Osteoblast (primary cell): Measurements from ENCODE around the gene DLG2. TPM values are rescaled to one million over a fixed set of nuclear protein-coding genes. Genes with fewer than 3 reads are reported as not detected.

Source experiments
- DNase-seq: peaks from one replicate; pipeline ENCODE4 v3.0.0; 2011; ENCODE audit warnings: low spot score, mixed read lengths; ENCODE audit not compliant: insufficient read length; ENCODE audit errors: missing footprints
- H2AFZ ChIP-seq: 2 replicates; pipeline ENCODE4 v1.6.0; 2011; ENCODE audit warnings: mild to moderate bottlenecking, low read length
- H3K27ac ChIP-seq: 2 replicates; pipeline ENCODE4 v1.5.1; 2011; ENCODE audit warnings: mild to moderate bottlenecking, low read depth, low read length, moderate library complexity
- H3K27me3 ChIP-seq: 2 replicates; pipeline ENCODE4 v1.6.0; 2012; ENCODE audit warnings: mild to moderate bottlenecking, control low read depth, inconsistent platforms, low read length, moderate library complexity; ENCODE audit not compliant: insufficient read depth
- H3K36me3 ChIP-seq: 2 replicates; pipeline ENCODE4 v1.5.1; 2011; ENCODE audit warnings: mild to moderate bottlenecking, low read length, control low read depth, moderate library complexity; ENCODE audit not compliant: insufficient read depth
- H3K4me1 ChIP-seq: 2 replicates; pipeline ENCODE4 v1.5.1; 2011; ENCODE audit warnings: mild to moderate bottlenecking, low read length, control low read depth, moderate library complexity; ENCODE audit not compliant: insufficient read depth
- H3K4me2 ChIP-seq: 2 replicates; pipeline ENCODE4 v1.6.0; 2011; ENCODE audit warnings: mild to moderate bottlenecking, low read length; ENCODE audit not compliant: insufficient read depth
- H3K4me3 ChIP-seq: fragments of 200-600 bp; sonication (generic); 3 replicates; pipeline ENCODE4 v1.5.1; 2012; ENCODE audit warnings: mild to moderate bottlenecking, low read length, inconsistent platforms; ENCODE audit not compliant: insufficient read depth
- H3K79me2 ChIP-seq: 2 replicates; pipeline ENCODE4 v1.6.0; 2012; ENCODE audit warnings: mild to moderate bottlenecking, low read length, control low read depth, inconsistent platforms; ENCODE audit not compliant: insufficient read depth
- H3K9me3 ChIP-seq: 2 replicates; pipeline ENCODE4 v1.5.1; 2011; ENCODE audit warnings: low read depth, low read length, control low read depth
- H4K20me1 ChIP-seq: 2 replicates; pipeline ENCODE4 v1.6.0; 2012; ENCODE audit warnings: mild to moderate bottlenecking, low read length, control low read depth; ENCODE audit not compliant: insufficient read depth
- total RNA-seq: library from RNA; depleted of rRNA; stranded (reverse); fragments of >200 nt; gene quantifications from 2 replicates; pipeline ENCODE4 v1.2.3, GENCODE V29; 2012
- TF ChIP-seq, protein P1 (sequence below): IDR thresholded peaks from 2 replicates; pipeline ENCODE4 v1.5.1; 2011; ENCODE audit warnings: mild to moderate bottlenecking, low read depth, low read length, moderate library complexity; ENCODE audit errors: extremely low read depth

DLG2 gene
- total RNA-seq, 1 donor = 3.3 TPM

DNA sequence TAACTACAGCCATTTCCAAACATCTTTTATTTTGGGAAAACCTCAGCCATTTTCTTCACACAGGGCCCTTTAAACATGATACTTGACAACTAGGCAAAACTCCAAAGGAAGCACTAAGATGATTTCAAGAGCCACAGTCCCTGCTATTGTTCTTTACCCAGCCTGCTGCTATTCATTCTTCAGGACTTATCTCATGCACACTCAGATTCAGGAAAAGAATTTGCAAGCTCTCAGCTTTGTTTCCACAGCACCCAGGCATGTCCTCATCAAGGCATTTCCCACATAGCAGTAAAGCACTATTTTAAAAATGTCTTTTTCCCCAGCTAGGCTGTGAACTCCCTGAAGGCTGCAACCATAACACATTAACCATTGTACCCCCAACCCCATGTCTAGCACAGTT is 1731.6 kb downstream of the DLG2 start:
- H3K79me2 ChIP-seq = no peaks in the 10 kb centered on the region
- no peaks in the 10 kb centered on the region for H3K27me3 ChIP-seq
- DNase-seq = no peak
- H2AFZ ChIP-seq = no peak overlapping the region
- H3K36me3 ChIP-seq = no peaks in the 10 kb centered on the region
- TF ChIP-seq, protein P1, sequence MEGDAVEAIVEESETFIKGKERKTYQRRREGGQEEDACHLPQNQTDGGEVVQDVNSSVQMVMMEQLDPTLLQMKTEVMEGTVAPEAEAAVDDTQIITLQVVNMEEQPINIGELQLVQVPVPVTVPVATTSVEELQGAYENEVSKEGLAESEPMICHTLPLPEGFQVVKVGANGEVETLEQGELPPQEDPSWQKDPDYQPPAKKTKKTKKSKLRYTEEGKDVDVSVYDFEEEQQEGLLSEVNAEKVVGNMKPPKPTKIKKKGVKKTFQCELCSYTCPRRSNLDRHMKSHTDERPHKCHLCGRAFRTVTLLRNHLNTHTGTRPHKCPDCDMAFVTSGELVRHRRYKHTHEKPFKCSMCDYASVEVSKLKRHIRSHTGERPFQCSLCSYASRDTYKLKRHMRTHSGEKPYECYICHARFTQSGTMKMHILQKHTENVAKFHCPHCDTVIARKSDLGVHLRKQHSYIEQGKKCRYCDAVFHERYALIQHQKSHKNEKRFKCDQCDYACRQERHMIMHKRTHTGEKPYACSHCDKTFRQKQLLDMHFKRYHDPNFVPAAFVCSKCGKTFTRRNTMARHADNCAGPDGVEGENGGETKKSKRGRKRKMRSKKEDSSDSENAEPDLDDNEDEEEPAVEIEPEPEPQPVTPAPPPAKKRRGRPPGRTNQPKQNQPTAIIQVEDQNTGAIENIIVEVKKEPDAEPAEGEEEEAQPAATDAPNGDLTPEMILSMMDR = no peak
- H4K20me1 ChIP-seq = no peaks in the 10 kb centered on the region
- no peak overlapping the region for H3K4me2 ChIP-seq
- no peak overlapping the region for H3K27ac ChIP-seq
- no peaks in the 10 kb centered on the region for H3K9me3 ChIP-seq
- no peak overlapping the region for H3K4me3 ChIP-seq
- no peaks in the 10 kb centered on the region for H3K4me1 ChIP-seq

DNA sequence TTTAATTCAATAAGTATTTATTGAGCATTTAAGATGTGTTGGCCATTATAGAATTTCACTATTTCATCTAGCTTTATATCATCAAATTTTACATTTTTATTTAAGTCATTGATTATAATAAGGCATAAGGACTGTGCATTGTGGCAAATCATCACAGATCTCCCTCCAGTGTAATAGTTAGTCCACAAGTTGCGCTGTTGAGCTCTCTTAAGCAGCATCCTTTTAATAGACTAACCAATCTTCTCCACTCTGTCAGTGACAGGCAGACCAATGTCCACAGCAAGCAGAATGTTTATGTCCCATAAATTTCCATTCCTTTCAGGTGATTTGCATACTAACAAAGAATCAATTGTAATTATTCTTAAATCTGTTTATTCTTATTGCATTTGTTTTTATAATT is 1745.7 kb downstream of the DLG2 start:
- Histone ChIP-seq H3K9me3 (no peaks in the 10 kb centered on the region), H3K27ac (no peak overlapping the region), H3K4me1 (no peaks in the 10 kb centered on the region), H3K27me3 (no peaks in the 10 kb centered on the region), H3K79me2 (no peaks in the 10 kb centered on the region), H3K4me2 (no peak overlapping the region), H4K20me1 (no peaks in the 10 kb centered on the region), H2AFZ (no peak overlapping the region), H3K36me3 (no peaks in the 10 kb centered on the region), H3K4me3 (no peak overlapping the region)
- TF ChIP-seq, protein P1 = no peak
- DNase-seq = no peak

DNA sequence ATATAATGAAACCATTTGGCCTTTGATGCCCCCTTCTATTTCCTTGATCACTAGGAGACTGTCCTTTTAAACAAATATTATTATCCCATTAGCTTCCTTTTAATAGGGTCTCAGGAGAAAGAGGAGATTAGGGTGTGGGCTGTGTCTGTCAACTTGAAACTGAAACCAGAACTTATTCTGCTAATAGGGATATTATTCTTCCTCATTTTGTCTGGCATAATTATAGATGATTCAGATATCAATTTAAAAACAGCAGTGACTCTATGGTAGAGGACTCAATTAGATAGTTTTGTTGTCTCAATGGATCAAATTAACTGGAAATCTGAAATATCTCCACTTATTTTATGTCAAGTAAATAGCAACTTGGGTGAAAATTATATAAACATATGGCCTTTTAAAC is 1756.1 kb downstream of the DLG2 start:
- H3K36me3 ChIP-seq = no peaks in the 10 kb centered on the region
- H3K4me1 ChIP-seq = no peaks in the 10 kb centered on the region
- no peak overlapping the region for H3K27ac ChIP-seq
- no peaks in the 10 kb centered on the region for H4K20me1 ChIP-seq
- DNase-seq = no peak
- TF ChIP-seq, protein P1 = no peak
- no peaks in the 10 kb centered on the region for H3K9me3 ChIP-seq
- H3K27me3 ChIP-seq = no peaks in the 10 kb centered on the region
- H3K4me2 ChIP-seq = no peak overlapping the region
- no peak overlapping the region for H3K4me3 ChIP-seq
- H2AFZ ChIP-seq = no peak overlapping the region
- H3K79me2 ChIP-seq = no peaks in the 10 kb centered on the region

DNA sequence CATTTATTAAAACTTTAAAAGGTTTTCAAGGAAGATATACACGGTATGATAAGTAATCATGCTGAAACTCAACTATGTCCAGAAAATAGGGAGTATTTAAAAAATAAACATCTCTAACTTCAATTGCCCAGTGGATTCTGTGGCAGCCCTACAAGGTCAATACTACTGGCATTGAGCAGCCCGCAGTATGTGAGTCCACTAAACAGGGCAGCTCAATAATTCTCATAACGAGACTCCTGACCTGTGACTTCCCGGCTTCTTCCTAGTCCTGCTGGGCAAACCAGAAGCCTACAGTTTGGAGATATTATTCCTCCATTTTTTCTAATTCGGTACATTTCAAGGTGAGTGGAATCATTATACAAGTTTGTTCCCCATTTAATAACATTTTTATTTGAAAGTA is 1760.5 kb downstream of the DLG2 start:
- DNase-seq = no peak
- Histone ChIP-seq H3K4me1 (no peaks in the 10 kb centered on the region), H4K20me1 (no peaks in the 10 kb centered on the region), H3K36me3 (no peaks in the 10 kb centered on the region), H3K4me3 (no peak overlapping the region), H3K9me3 (no peaks in the 10 kb centered on the region), H3K79me2 (no peaks in the 10 kb centered on the region), H3K4me2 (no peak overlapping the region), H3K27me3 (no peaks in the 10 kb centered on the region), H3K27ac (no peak overlapping the region), H2AFZ (no peak overlapping the region)
- TF ChIP-seq, protein P1 = no peak
